ENCODE data around the gene KDM4B. TPM values are rescaled to one million over a fixed set of nuclear protein-coding genes. Genes with fewer than 3 reads are reported as not detected.

KDM4B gene
- total and polyA plus RNA-seq, 9 of the 15 experiments (the other 6 are each of a cell fraction or from before 2014, with no cell fraction given), result 0.21 to 29.9 (median 7.3) TPM

GRCh38 chr19:5107432-5108122 lies 138.7 kb downstream of the KDM4B start (continued):
- TF ChIP-seq NFIX (CRISPR knock-in tag; IDR thresholded peaks at IDR 0.05; ENCODE audit: low read depth) (no peak), PHF21A (IDR thresholded peaks at IDR 0.05; ENCODE audit: borderline replicate concordance, low read depth) (no peak), USF1 (CRISPR knock-in tag; IDR thresholded peaks at IDR 0.05) (no peak)

GRCh38 chr19:5108123-5108596 lies 139.2 kb downstream of the KDM4B start:
- FAIRE-seq (no peak), DNase-seq (ENCODE audit: extremely low read depth in 1 of 4, low spot score in 3 of 4) (no peak), ATAC-seq (no peak)
- Histone ChIP-seq H3K27ac (ENCODE audit: extremely low read depth, low read depth, low read length) (no peak overlapping the region), H3K79me2 (ENCODE audit: control insufficient read depth, insufficient read depth, low read length) (no peaks in the 10 kb centered on the region), H4K20me1 (replicated peaks; ENCODE audit: control insufficient read depth, insufficient read depth, low read length) (0 out of 2 replicates have a peak, but pooled peaks cover 4% of the 10 kb centered on the region), H3K4me1 (replicated peaks in 1 of 2; ENCODE audit: control insufficient read depth in 2 of 2, insufficient read depth in 2 of 2, low read length in 2 of 2) (peaks cover 0 to 29% of the 10 kb centered on the region in 2 experiments; a peak in 2 of 5 replicates), H3K4me2 (ENCODE audit: insufficient read depth, low read length) (no peak overlapping the region), H2AFZ (ENCODE audit: low read depth, low read length) (no peak overlapping the region), H3K9ac (ENCODE audit: insufficient read depth in 1 of 2, low read depth in 2 of 2, low read length in 2 of 2) (no peak overlapping the region), H3K27me3 (ENCODE audit: control insufficient read depth in 2 of 2, insufficient read depth in 2 of 2, low read length in 2 of 2) (no peaks in the 10 kb centered on the region), H3K9me1 (ENCODE audit: control insufficient read depth, insufficient read depth, low read length) (no peaks in the 10 kb centered on the region), H3K9me3 (replicated peaks; ENCODE audit: control insufficient read depth, insufficient read depth, low read depth, low read length) (no peaks in the 10 kb centered on the region), H3K36me3 (ENCODE audit: control insufficient read depth, insufficient read depth, low read length) (peaks cover 15% of the 10 kb centered on the region; the same call in 1 of the 3 replicates), H3K4me3 (no peak overlapping the region)
- ChIA-PET CTCF (ENCODE audit: low intra/inter-chr PET ratio) (no interaction called here), POLR2A (no interaction called here)
- in situ Hi-C loops (cut with MboI), result no loop called here
- WGBS (ENCODE audit: insufficient coverage, low coverage, missing lambda C conversion rate), result 90% methylated on average over 12 of the region's 12 CpGs
- no peak for TF ChIP-seq ASH1L (IDR thresholded peaks at IDR 0.05; ENCODE audit: borderline replicate concordance, low read depth, partially characterized antibody)
- TF ChIP-seq, protein P1, sequence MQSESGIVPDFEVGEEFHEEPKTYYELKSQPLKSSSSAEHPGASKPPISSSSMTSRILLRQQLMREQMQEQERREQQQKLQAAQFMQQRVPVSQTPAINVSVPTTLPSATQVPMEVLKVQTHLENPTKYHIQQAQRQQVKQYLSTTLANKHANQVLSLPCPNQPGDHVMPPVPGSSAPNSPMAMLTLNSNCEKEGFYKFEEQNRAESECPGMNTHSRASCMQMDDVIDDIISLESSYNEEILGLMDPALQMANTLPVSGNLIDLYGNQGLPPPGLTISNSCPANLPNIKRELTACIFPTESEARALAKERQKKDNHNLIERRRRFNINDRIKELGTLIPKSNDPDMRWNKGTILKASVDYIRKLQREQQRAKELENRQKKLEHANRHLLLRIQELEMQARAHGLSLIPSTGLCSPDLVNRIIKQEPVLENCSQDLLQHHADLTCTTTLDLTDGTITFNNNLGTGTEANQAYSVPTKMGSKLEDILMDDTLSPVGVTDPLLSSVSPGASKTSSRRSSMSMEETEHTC (IDR thresholded peaks at IDR 0.05), result no peak
- no TSS peak for BruUV-seq (replicated peaks)
- intact Hi-C loops (cut with micrococcal nuclease), result no loop called here
